HG03159 (cell line): ENCODE measurements around the gene CDK18.
"Not testable (repeated sequence)": the region's sequence is repeated elsewhere in the genome, so short reads cannot be mapped to it uniquely, and the experiment has no call there.

Experiments used
- ATAC-seq: cut with Tn5 transposase; IDR thresholded peaks from one replicate; pipeline ENCODE4 v1.9.1; 2021; ENCODE audit warnings: mild to moderate bottlenecking, moderate library complexity; ENCODE audit not compliant: unreplicated experiment

Gene CDK18

GRCh38 chr1:205480349-205480985 is 24.0 kb upstream of the CDK18 start:
- ATAC-seq = no peak

DNA sequence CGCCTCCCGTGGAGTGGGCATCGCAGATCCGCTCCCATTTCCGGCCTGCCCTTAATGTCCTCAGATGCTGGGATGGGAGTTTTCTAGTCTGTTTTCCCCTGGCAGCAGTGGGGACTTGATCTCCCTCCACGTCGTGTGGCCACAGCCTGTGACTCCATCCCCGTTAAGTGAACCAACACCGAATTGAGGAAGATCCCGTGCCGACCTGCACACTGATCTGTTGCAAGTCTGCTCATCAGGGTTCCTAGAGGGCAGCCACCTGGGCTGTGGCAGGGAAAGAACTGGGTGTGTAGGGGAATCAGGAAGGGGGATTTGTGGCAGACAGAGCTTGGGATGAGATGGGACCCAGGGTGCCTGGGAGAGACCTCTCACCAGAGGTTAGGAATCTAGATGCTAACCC is 23.3 kb upstream of the CDK18 start:
- no peak for ATAC-seq

- no peak for ATAC-seq
Measured at GRCh38 chr1:205481629-205482151, 22.8 kb upstream of the CDK18 start.

- not testable (repeated sequence) for ATAC-seq
Measured at GRCh38 chr1:205482587-205482986, 21.9 kb upstream of the CDK18 start.

DNA sequence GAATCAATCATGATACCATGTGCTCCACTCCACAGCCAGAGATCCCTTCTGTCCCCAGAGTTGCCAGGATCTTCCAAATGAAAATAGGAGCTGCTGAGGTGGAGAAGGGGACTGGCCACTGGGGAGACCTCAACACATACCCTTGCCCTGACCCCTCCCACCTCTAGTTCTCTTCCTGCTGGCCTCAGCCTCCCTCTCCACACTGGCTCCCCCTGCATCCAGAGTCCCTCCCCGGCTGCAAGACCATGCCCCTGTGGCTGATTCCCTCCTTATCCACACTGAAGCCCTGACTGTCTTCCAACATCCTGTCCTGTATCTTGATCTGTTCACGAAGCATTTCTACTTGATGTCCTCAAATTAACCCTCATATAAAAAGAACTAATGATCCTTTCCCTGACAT is 21.1 kb upstream of the CDK18 start:
- no peak for ATAC-seq

DNA sequence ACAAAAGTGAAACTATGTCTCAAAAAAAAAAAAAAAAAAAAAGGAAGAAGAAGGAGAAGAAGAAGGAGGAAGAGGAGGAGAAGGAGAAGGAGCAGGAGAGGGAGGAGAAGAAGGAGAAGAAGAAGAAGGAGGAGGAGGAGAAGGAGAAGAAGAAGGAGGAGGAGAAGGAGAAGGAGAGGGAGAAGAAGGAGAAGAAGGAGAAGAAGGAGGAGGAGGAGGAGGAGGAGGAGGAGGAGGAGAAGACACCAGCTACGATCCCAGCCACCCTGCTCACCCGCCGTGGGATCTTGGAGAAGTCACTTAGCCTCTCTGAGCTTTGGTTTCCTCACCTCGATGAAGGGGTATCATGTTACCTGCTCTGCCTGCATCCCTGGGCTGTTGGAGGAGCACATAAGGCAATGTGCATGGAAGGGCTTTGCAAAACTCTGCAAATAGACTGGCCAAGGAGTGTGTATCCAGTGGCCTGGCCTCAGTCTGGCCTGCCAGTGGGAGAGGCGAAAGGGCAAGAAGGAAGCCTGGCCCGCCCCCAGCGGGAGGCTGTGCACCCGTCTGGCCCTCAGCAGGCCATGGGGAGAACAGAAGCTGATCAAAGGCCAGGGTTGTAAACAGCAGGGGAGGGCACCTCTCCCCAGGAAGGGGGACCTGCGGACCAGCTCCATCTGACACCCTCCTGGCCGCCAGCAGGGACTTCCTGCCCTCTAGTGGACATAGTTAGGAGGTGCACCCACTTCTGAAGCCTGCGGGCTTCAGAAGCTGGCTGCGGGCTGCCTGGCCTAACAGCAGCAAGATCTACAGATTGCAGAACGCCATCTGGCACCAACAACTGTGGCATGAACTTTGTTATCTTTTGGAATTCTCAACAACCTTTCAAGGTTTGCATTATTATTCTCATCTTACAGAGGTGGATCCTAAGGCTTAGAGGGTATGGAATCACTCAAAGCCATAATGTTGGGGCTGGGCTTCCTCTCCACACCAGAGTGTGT is 19.2 kb upstream of the CDK18 start:
- ATAC-seq = no peak

- ATAC-seq = no peak
Measured at GRCh38 chr1:205486258-205486657, 18.2 kb upstream of the CDK18 start.

DNA sequence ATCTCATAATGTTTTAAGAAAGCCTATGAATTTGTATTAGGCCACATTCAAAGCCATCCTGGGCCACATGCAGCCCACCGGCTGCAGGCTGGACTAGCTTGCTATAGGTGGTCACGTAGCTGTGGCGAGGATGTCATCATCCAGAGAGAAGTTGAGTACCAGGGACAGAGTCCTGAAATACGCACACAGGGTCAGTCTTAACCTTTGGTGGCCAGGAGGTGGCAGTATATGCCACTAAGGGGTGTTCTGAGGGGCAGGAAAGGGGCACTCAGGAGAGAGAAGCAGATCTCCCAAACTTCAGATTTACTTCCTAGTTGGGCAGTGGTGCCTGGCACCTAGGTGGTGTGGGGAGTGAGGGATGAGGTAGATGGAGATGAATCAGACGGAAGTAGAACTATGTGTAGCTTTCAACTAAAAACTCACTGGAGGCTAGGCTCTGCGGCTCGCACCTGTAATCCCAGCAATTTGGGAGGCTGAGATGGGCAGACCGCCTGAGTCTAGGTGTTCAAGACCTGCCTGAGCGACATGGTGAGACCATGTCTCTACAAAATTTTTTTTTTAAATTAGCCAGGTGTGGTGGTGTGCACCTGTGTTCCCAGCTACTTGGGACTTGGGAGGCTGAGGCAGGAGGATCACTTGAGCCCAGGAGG is 16.3 kb upstream of the CDK18 start:
- no peak for ATAC-seq

GRCh38 chr1:205491794-205492193 is 12.7 kb upstream of the CDK18 start:
- no peak for ATAC-seq

DNA sequence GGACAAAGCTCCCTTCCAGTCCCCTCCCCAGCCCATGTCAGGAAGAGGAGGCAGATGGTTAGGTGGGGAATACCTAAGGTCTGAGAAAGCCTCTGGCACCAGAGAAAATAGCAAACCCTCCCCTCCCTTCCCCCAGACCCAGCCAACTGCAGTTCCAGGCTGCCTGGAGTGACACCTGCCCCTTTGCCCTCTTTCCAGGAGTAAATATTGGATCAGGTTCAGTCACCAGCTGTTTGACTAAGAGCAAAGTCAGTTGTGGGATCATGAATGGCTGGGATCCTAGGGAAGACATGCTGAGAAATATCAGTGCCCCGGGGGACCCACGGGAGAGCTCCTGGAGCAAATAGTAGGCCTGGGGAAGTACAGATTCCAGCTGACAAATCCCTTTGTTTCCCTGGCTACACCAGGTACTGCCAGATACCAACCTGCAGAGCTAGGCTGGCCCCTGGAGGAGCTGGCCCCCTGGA is 12.2 kb upstream of the CDK18 start:
- ATAC-seq = no peak

DNA sequence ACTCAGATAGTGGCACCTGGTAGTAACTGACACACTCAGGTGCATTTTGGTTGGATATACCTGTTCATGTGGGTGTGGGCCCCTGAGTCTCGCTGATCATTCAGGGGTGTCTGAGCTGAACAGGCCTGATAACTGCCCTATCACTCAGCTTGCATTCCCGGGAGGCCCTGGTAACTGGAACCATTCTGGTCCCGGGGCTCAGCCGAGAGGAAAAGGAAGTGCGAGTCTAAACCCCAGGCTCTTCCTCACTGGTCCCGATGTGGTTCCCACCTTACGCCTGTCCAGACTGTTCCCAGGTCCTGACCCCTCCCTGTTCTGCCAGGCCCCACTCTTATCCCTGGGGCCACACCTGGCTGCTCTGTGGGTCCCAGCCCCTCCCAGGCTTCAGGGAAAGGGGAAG is 11.7 kb upstream of the CDK18 start:
- ATAC-seq = no peak

- no peak for ATAC-seq
Measured at GRCh38 chr1:205493241-205494085, 11.0 kb upstream of the CDK18 start.

DNA sequence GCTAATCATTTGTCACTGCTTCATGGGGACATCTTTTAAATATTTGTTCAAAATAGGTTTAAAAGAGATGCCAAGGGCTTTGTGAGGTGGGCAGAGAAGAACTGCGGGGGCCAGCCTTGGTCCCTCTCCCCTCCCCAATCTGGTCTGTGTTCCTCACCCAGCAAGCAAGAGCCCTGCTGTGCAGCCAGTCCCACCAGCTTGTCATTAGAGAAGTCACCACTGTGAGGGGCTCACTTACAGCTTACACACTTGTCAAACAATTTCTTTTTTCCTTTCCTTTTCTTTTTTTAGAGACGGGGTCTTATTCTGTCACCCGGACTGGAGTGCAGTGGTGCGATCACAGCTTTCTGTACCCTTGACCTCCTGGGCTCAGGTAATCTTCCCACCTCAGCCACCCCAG is 10.4 kb upstream of the CDK18 start:
- no peak for ATAC-seq

GRCh38 chr1:205495237-205495823 is 9.1 kb upstream of the CDK18 start:
- no peak for ATAC-seq

DNA sequence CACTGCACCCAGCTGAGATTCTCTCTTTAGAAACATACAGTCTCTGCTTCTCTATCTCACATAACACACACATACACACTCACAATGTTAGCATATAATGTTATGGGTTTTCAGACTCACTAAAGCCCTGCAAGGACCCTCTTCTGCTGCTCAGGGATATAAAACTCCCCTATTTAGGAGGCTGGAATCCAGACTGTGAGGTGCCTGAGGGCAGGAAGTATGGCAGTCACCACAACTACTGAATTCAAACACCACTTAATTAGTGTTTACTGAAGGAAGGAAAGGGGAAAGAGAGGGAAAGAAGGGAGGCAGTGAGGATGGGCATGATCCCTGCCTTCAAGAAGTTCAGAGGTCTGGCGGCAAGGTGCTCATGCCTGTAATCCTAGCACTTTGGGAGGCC is 7.8 kb upstream of the CDK18 start:
- no peak for ATAC-seq

- no peak for ATAC-seq
Measured at GRCh38 chr1:205497351-205497750, 7.1 kb upstream of the CDK18 start.

DNA sequence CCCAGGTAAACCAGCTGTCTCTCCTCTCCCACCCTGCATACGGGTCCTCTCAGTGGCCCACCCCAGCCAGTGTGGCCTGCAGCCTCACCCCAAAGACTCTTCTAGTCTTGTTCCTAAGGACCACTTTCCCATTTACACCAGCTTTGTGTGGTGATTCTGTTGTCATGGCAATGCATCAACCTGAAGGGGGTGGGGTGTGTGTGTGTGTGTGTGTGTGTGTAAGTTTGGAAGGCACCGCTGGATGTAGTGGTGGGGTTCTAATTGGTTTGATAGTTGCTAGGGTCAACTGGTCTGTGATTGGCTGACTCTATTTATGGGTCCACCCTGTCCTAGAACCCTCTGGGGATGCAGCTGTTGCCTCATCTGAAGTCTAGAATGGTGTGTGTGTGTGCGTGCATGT is 4.7 kb upstream of the CDK18 start:
- ATAC-seq = no peak

DNA sequence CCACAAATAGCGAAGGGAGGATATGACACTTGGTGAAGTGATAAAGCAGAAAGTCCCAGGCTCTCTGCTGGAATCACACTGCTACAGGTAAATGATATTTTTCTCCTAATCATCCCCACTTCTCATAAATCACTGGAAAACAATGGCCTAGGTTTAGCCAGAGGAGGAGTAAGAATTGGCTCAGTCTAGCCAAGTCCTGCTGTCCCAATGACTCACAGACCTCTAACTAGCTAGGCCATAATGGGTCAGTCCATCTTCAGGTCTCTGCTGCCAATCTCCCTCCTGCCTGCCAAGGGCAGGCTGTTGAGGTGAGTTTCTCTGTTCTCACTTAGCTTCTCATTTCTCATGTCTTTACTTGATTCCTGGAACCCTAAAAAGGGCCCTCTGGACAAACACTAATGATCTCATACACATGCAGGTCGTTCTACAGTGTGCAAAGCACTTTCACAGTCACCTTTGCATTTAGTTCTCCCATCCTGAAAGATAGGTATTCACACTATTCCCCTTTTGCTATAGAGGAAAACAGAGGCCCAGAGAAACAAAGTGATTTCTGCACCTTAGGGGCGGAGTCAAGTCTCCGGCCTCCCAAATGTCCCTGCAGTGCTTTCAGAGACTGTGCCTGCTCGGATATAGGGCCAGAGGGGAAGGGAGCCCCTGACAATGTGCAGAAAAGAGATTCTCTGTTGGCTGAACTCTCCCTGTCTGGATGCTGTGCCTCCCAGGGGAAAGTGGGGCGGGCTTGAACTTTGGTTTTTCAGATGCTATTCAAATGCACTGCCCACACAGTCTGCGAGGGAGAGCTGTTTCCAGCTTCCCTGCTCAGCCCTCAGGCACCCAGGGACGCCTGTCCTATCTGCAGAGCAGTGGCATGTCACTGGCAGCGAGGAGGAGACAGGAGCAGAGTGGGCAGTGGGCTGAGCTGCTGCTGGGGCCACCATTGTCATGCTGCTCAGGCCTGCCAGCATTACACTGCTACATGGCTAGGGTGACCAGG is 3.9 kb upstream of the CDK18 start:
- no peak for ATAC-seq
